Measurements from ENCODE around the gene RAB24.

DNA sequence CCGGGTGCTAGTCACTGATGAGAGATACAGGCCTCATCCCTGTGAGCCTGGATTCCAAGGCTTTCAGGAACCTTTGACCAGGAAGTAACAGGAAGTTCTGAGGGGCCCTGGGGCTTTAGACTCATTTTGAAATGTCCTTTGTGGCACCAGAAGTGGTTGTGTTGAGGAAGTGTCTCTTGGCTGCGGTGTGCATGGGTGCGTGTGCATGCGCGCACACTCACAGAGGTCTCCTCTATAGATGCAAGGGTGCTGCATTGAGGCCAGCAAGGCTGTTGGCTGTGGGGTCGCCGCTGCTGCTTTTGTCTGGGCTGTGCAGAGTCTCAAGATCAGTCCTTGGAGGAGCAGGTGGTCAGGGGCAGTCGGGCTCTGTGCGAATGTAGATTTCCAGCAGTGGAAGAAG is 7.6 kb downstream of the RAB24 start:
- TF ChIP-seq, protein P1, sequence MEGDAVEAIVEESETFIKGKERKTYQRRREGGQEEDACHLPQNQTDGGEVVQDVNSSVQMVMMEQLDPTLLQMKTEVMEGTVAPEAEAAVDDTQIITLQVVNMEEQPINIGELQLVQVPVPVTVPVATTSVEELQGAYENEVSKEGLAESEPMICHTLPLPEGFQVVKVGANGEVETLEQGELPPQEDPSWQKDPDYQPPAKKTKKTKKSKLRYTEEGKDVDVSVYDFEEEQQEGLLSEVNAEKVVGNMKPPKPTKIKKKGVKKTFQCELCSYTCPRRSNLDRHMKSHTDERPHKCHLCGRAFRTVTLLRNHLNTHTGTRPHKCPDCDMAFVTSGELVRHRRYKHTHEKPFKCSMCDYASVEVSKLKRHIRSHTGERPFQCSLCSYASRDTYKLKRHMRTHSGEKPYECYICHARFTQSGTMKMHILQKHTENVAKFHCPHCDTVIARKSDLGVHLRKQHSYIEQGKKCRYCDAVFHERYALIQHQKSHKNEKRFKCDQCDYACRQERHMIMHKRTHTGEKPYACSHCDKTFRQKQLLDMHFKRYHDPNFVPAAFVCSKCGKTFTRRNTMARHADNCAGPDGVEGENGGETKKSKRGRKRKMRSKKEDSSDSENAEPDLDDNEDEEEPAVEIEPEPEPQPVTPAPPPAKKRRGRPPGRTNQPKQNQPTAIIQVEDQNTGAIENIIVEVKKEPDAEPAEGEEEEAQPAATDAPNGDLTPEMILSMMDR (IDR thresholded peaks at IDR 0.05): no peak
- no peak for TF ChIP-seq POLR2A (IDR thresholded peaks at IDR 0.05)
